IMR-90 (cell line): ENCODE measurements around the gene PLCH1. TPM values are rescaled to one million over a fixed set of nuclear protein-coding genes. Genes with fewer than 3 reads are reported as not detected.

Experiments used
- ATAC-seq: fragments of 200-7000 bp; cut with Tn5 transposase; 2 replicates; pipeline ENCODE4 v1.9.1; 2020; ENCODE audit warnings: low read depth, mild to moderate bottlenecking, moderate library complexity
- BruUV-seq: library from RNA; stranded (reverse); fragments of 400-500 nt; replicated peaks from 2 replicates; lab custom pipeline; 2021; lab: Mats Ljungman, UMichigan
- CTCF ChIA-PET: fragments of 300-600 bp; formaldehyde crosslinking; extraction: SDS; loops from one replicate; lab custom pipeline; 2021; ENCODE audit warnings: antibody characterized with exemption; lab: Yijun Ruan, JAX
- POLR2A ChIA-PET: fragments of 300-600 bp; sonication (Branson Sonifier 250); formaldehyde crosslinking; loops from one replicate; lab custom pipeline; 2022; ENCODE audit warnings: antibody characterized with exemption; ENCODE audit not compliant: unreplicated experiment; lab: Charles Lee
- DNase-seq: peaks from one replicate; pipeline ENCODE4 v3.0.0; 2013
- H2AFZ ChIP-seq: replicated peaks from 2 replicates; pipeline ENCODE3; 2013; ENCODE audit warnings: low read length, mild to moderate bottlenecking; ENCODE audit not compliant: poor library complexity
- H2AK5ac ChIP-seq: 2 replicates; pipeline ENCODE4 v1.6.1; 2013; ENCODE audit warnings: low read depth, low read length, inconsistent platforms
- H2AK9ac ChIP-seq: replicated peaks from 2 replicates; pipeline ENCODE3; 2013; ENCODE audit warnings: mild to moderate bottlenecking, low read depth, low read length, moderate library complexity; ENCODE audit not compliant: poor library complexity
- H2BK120ac ChIP-seq: 2 replicates; pipeline ENCODE4 v1.6.1; 2013; ENCODE audit warnings: low read depth, low read length, inconsistent platforms
- H2BK15ac ChIP-seq: 3 replicates; pipeline ENCODE4 v1.6.1; 2013; ENCODE audit warnings: low read depth, low read length, inconsistent platforms
- H2BK20ac ChIP-seq: 2 replicates; pipeline ENCODE4 v1.6.1; 2013; ENCODE audit warnings: low read depth, mild to moderate bottlenecking, inconsistent platforms, low read length, moderate library complexity
- H2BK5ac ChIP-seq: 2 replicates; pipeline ENCODE4 v1.6.1; 2013; ENCODE audit warnings: mild to moderate bottlenecking, low read depth, low read length, inconsistent platforms; ENCODE audit not compliant: poor library complexity, severe bottlenecking
- H3K14ac ChIP-seq: replicated peaks from 2 replicates; pipeline ENCODE4 v1.6.1; 2013; ENCODE audit warnings: low read depth, low read length, inconsistent platforms
- H3K18ac ChIP-seq: 2 replicates; pipeline ENCODE4 v1.6.1; 2013; ENCODE audit warnings: low read depth, low read length, control low read depth
- H3K23ac ChIP-seq: 2 replicates; pipeline ENCODE4 v1.6.1; 2013; ENCODE audit warnings: low read depth, low read length, inconsistent platforms
- H3K27ac ChIP-seq: 2 replicates; pipeline ENCODE4 v1.5.1; 2013; ENCODE audit warnings: mild to moderate bottlenecking, control low read depth, low read length; ENCODE audit not compliant: insufficient read depth
- H3K27me3 ChIP-seq: 2 replicates; pipeline ENCODE4 v1.6.1; 2013; ENCODE audit warnings: low read length; ENCODE audit not compliant: control insufficient read depth, insufficient read depth
- H3K36me3 ChIP-seq: 2 replicates; pipeline ENCODE4 v1.6.1; 2013; ENCODE audit warnings: low read length, mixed read lengths; ENCODE audit not compliant: control insufficient read depth, insufficient read depth
- H3K4ac ChIP-seq: 2 replicates; pipeline ENCODE4 v1.6.1; 2013; ENCODE audit warnings: low read depth, low read length, inconsistent platforms
- H3K4me1 ChIP-seq: 2 replicates; pipeline ENCODE4 v1.6.1; 2013; ENCODE audit warnings: low read length, mixed read lengths; ENCODE audit not compliant: control insufficient read depth, insufficient read depth
- H3K4me2 ChIP-seq: 2 replicates; pipeline ENCODE4 v1.6.1; 2013; ENCODE audit warnings: low read depth, mild to moderate bottlenecking, control low read depth, low read length, moderate library complexity
- H3K4me3 ChIP-seq: 2 replicates; pipeline ENCODE4 v1.5.1; 2013; ENCODE audit warnings: low read depth, mild to moderate bottlenecking, control low read depth, low read length, moderate library complexity; ENCODE audit not compliant: insufficient read depth
- H3K56ac ChIP-seq: 2 replicates; pipeline ENCODE4 v1.6.1; 2013; ENCODE audit warnings: low read length, inconsistent platforms; ENCODE audit not compliant: insufficient read depth; ENCODE audit errors: extremely low read depth
- H3K79me1 ChIP-seq, 2 experiments: 2 replicates each; pipeline ENCODE4 v1.6.1; 2013; ENCODE audit warnings: low read length in 2 of 2, inconsistent platforms in 1 of 2, low read depth in 1 of 2
- H3K9ac ChIP-seq: 2 replicates; pipeline ENCODE4 v1.6.1; 2013; ENCODE audit warnings: low read depth, low read length, control low read depth
- H3K9me1 ChIP-seq: 2 replicates; pipeline ENCODE4 v1.6.1; 2013; ENCODE audit warnings: low read length, inconsistent platforms; ENCODE audit not compliant: insufficient read depth
- H3K9me3 ChIP-seq: 2 replicates; pipeline ENCODE4 v1.6.1; 2013; ENCODE audit warnings: low read length; ENCODE audit not compliant: control insufficient read depth, insufficient read depth
- H4K20me1 ChIP-seq: 2 replicates; pipeline ENCODE4 v1.6.1; 2013; ENCODE audit warnings: low read length, inconsistent platforms; ENCODE audit not compliant: insufficient read depth
- H4K5ac ChIP-seq: 2 replicates; pipeline ENCODE4 v1.6.1; 2013; ENCODE audit warnings: mild to moderate bottlenecking, low read depth, low read length, control low read depth
- H4K8ac ChIP-seq, 2 experiments: 2 replicates each; pipeline ENCODE4 v1.6.1; 2013; ENCODE audit warnings: low read depth in 2 of 2, low read length in 2 of 2, control low read depth in 1 of 2, inconsistent platforms in 1 of 2
- H4K91ac ChIP-seq: 2 replicates; pipeline ENCODE4 v1.6.1; 2013; ENCODE audit warnings: low read depth, low read length, inconsistent platforms; ENCODE audit not compliant: insufficient read depth
- BHLHE40 ChIP-seq: fragments of 150-350 bp; IDR thresholded peaks from 2 replicates; pipeline ENCODE4 v1.6.1; 2016; ENCODE audit warnings: mild to moderate bottlenecking, low read depth, low read length
- CEBPB ChIP-seq: IDR thresholded peaks from 2 replicates; pipeline ENCODE4 v1.6.1; 2012; ENCODE audit warnings: low read depth, low read length, improper control_type of control experiment
- CHD1 ChIP-seq: IDR thresholded peaks from 2 replicates; pipeline ENCODE4 v1.6.1; 2012; ENCODE audit warnings: low read depth, low read length, improper control_type of control experiment
- FOS ChIP-seq: fragments of 150-350 bp; IDR thresholded peaks from 2 replicates; pipeline ENCODE4 v1.6.1; 2016; ENCODE audit warnings: low read depth, low read length
- MAFK ChIP-seq: IDR thresholded peaks from 2 replicates; pipeline ENCODE4 v1.6.1; 2012; ENCODE audit warnings: low read depth, low read length, improper control_type of control experiment
- MAZ ChIP-seq: IDR thresholded peaks from 2 replicates; pipeline ENCODE4 v1.6.1; 2012; ENCODE audit warnings: low read depth, mild to moderate bottlenecking, low read length, improper control_type of control experiment, moderate library complexity, borderline replicate concordance
- MXI1 ChIP-seq: IDR thresholded peaks from 2 replicates; pipeline ENCODE4 v1.6.1; 2012; ENCODE audit warnings: low read depth, mild to moderate bottlenecking, low read length, moderate library complexity, borderline replicate concordance
- NFE2L2 ChIP-seq: fragments of 150-350 bp; IDR thresholded peaks from 2 replicates; pipeline ENCODE4 v1.6.1; 2016; ENCODE audit warnings: low read depth, mild to moderate bottlenecking, low read length
- POLR2A ChIP-seq: IDR thresholded peaks from 2 replicates; pipeline ENCODE4 v1.6.1; 2012; ENCODE audit warnings: mild to moderate bottlenecking, low read depth, low read length
- RAD21 ChIP-seq: IDR thresholded peaks from 2 replicates; pipeline ENCODE4 v1.6.1; 2012; ENCODE audit warnings: low read length, improper control_type of control experiment
- RCOR1 ChIP-seq: IDR thresholded peaks from 2 replicates; pipeline ENCODE4 v1.6.1; 2012; ENCODE audit warnings: mild to moderate bottlenecking, low read length, improper control_type of control experiment; ENCODE audit not compliant: insufficient replicate concordance
- SMC3 ChIP-seq: fragments of 150-350 bp; IDR thresholded peaks from 2 replicates; pipeline ENCODE4 v1.6.1; 2016; ENCODE audit warnings: low read depth, mild to moderate bottlenecking, antibody characterized with exemption, low read length, moderate library complexity
- WGBS, 2 experiments: methylation state at CpG; one replicate each; pipeline versions ENCODE4 v1.1.5 to v1.1.7; 2013; ENCODE audit warnings: missing lambda C conversion rate in 2 of 2; ENCODE audit not compliant: insufficient read length in 1 of 2; ENCODE audit errors: extremely low coverage in 2 of 2; 5-methylcytosine and 5-hydroxymethylcytosine counted together
- dilution Hi-C: fragments of 300-500 bp; cut with HindIII; formaldehyde crosslinking; loops from one replicate; pipeline ENCODE4 v1.14.3; 2018; ENCODE audit warnings: low sequenced_read_pairs; ENCODE audit not compliant: unreplicated experiment
- in situ Hi-C: fragments of 300-500 bp; cut with MboI; formaldehyde crosslinking; loops from 3 replicates; pipeline ENCODE4 v1.14.3; 2019; ENCODE audit warnings: low sequenced_read_pairs, inconsistent platforms, mixed read lengths
- intact Hi-C: fragments of 100-400 bp; cut with micrococcal nuclease; formaldehyde crosslinking; loops from 2 replicates; pipeline ENCODE4 v1.10.0; 2022
- polyA plus RNA-seq, 3 experiments: library from polyadenylated mRNA; depleted of rRNA; stranded (reverse); fragments of >200 nt; gene quantifications; 2 replicates each; pipeline ENCODE4 v1.2.3, GENCODE V29; 2012; ENCODE audit warnings: low replicate concordance in 1 of 3
- total RNA-seq: library from RNA; depleted of rRNA; stranded (reverse); fragments of >200 nt; gene quantifications from 2 replicates; pipeline ENCODE4 v1.2.3, GENCODE V29; 2012
- TF ChIP-seq, protein P1 (sequence below): fragments of 150-350 bp; IDR thresholded peaks from 2 replicates; pipeline ENCODE4 v1.6.1; 2016; ENCODE audit warnings: low read depth, mild to moderate bottlenecking, low read length, moderate library complexity, borderline replicate concordance

Gene PLCH1
- total and polyA plus RNA-seq, 2 of the 4 experiments (the other 2 are of a cell fraction), result not detected

DNA sequence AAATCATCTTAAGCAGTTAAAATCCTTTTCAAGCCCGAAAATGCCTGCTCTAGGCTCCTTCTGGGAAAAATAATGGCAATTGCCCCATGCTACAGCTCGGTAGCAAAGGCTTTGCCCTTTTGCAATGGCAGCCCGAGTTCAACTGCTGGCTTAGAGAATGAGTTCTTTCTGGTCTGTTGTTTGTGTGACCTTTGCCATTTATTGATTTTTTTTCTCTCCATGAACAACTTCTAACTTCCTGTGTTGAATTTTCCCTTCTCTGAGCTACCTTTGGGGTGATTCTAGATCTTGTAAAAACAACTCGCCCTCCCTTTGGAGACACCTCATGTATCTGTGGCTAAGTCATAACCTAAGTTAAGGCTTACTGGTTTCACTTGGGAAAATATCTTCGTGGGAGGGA lies 139.3 kb downstream of the PLCH1 start:
- DNase-seq (no peak), ATAC-seq (no peak)

More for the DNA sequence above, 139.3 kb downstream of the PLCH1 start:
- H3K9me3 ChIP-seq, result peaks cover 5% of the 10 kb centered on the region; the same call in 1 of the 2 replicates
- ChIA-PET CTCF (interaction anchor here (0.6 to 0.7 kb wide), 3 partner anchors 25 to 42 kb away, joined by 3 to 4 read pairs (median 3); no protein-coding TSS in a partner anchor), POLR2A (no interaction called here)
- H3K4me1 ChIP-seq, result no peaks in the 10 kb centered on the region
- H2BK20ac ChIP-seq, result no peak overlapping the region
- no peak overlapping the region for H3K23ac ChIP-seq
- BruUV-seq, result no TSS peak
- no peaks in the 10 kb centered on the region for H4K20me1 ChIP-seq
- H2BK120ac ChIP-seq, result no peak overlapping the region
- no peak overlapping the region for H3K4ac ChIP-seq
- no peak overlapping the region for H2AK9ac ChIP-seq
- no peak overlapping the region for H4K8ac ChIP-seq
- no peak overlapping the region for H3K27ac ChIP-seq
- no peaks in the 10 kb centered on the region for H3K79me1 ChIP-seq
- no peak overlapping the region for H3K9ac ChIP-seq
- no CpG with 5 or more reads among the region's 5 CpGs for WGBS, 2 experiments
- no peak overlapping the region for H2BK5ac ChIP-seq
- no peak overlapping the region for H2AK5ac ChIP-seq
- H4K5ac ChIP-seq, result no peak overlapping the region
- TF ChIP-seq RCOR1, result no peak
- TF ChIP-seq SMC3, result no peak
- TF ChIP-seq FOS, result no peak
- TF ChIP-seq NFE2L2, result no peak
- TF ChIP-seq MAZ, result no peak
- TF ChIP-seq BHLHE40, result no peak
- TF ChIP-seq MXI1, result no peak
- no peak for TF ChIP-seq MAFK
- no peak for TF ChIP-seq RAD21
- no peak for TF ChIP-seq CEBPB
- TF ChIP-seq CHD1, result no peak
- no peak for TF ChIP-seq POLR2A
- TF ChIP-seq, protein P1, sequence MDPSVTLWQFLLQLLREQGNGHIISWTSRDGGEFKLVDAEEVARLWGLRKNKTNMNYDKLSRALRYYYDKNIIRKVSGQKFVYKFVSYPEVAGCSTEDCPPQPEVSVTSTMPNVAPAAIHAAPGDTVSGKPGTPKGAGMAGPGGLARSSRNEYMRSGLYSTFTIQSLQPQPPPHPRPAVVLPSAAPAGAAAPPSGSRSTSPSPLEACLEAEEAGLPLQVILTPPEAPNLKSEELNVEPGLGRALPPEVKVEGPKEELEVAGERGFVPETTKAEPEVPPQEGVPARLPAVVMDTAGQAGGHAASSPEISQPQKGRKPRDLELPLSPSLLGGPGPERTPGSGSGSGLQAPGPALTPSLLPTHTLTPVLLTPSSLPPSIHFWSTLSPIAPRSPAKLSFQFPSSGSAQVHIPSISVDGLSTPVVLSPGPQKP, result no peak
- intact Hi-C loops (no loop called here), dilution Hi-C loops (no loop called here), in situ Hi-C loops (no loop called here)
- no peak overlapping the region for H3K4me3 ChIP-seq
- H3K18ac ChIP-seq, result no peak overlapping the region
- no peak overlapping the region for H3K56ac ChIP-seq
- H3K36me3 ChIP-seq, result no peaks in the 10 kb centered on the region
- no peak overlapping the region for H2AFZ ChIP-seq
- H4K91ac ChIP-seq, result no peak overlapping the region
- no peak overlapping the region for H3K14ac ChIP-seq
- H3K9me1 ChIP-seq, result no peaks in the 10 kb centered on the region
- no peak overlapping the region for H2BK15ac ChIP-seq
- H3K27me3 ChIP-seq, result no peaks in the 10 kb centered on the region
- no peak overlapping the region for H3K4me2 ChIP-seq
